Stimulated activated CD8-positive, alpha-beta memory T cell treated with anti-CD3 and anti-CD28 coated beads, Interleukin-7, amount 100 ng/mL, for 4 hours (primary cell): ENCODE measurements around the gene FTCD.
"Not testable (repeated sequence)": the region's sequence is repeated elsewhere in the genome, so short reads cannot be mapped to it uniquely, and the experiment has no call there.

Experiments used
- DNase-seq, 2 donors: peaks; one replicate each; pipeline ENCODE4 v3.0.0-alpha.2; 2020; ENCODE audit warnings: low read depth in 2 of 2

FTCD gene

GRCh38 chr21:46140352-46141003 is 14.9 kb downstream of the FTCD start:
- not testable (repeated sequence) for DNase-seq

- DNase-seq, result no peak
Measured at GRCh38 chr21:46139686-46140085, 15.7 kb downstream of the FTCD start.

GRCh38 chr21:46138383-46138970 is 16.9 kb downstream of the FTCD start:
- DNase-seq, result no peak

GRCh38 chr21:46137908-46138307 is 17.5 kb downstream of the FTCD start:
- DNase-seq, result no peak

GRCh38 chr21:46136739-46137349 is 18.5 kb downstream of the FTCD start:
- no peak for DNase-seq

GRCh38 chr21:46135782-46136395 is 19.5 kb downstream of the FTCD start:
- DNase-seq, result no peak

GRCh38 chr21:46131838-46132651 is 23.3 kb downstream of the FTCD start:
- no peak for DNase-seq

GRCh38 chr21:46131588-46131837 is 23.9 kb downstream of the FTCD start:
- no peak for DNase-seq

- no peak for DNase-seq
Measured at GRCh38 chr21:46130831-46131587, 24.4 kb downstream of the FTCD start.

- no peak for DNase-seq
Measured at GRCh38 chr21:46129846-46130651, 25.3 kb downstream of the FTCD start.

GRCh38 chr21:46128933-46129571 is 26.3 kb downstream of the FTCD start:
- DNase-seq, result no peak

- no peak for DNase-seq
Measured at GRCh38 chr21:46128106-46128932, 27.1 kb downstream of the FTCD start.

- no peak for DNase-seq
Measured at GRCh38 chr21:46127239-46128105, 27.9 kb downstream of the FTCD start.

GRCh38 chr21:46126309-46127238 is 28.8 kb downstream of the FTCD start:
- DNase-seq, result no peak

GRCh38 chr21:46125846-46126301 is 29.5 kb downstream of the FTCD start:
- no peak for DNase-seq

GRCh38 chr21:46124926-46125845 is 30.2 kb downstream of the FTCD start:
- no peak for DNase-seq
